ENCODE measurements around the gene MRC1. TPM values are rescaled to one million over a fixed set of nuclear protein-coding genes. Genes with fewer than 3 reads are reported as not detected.

Gene MRC1
- total and polyA plus RNA-seq, 2 experiments from 2014 or later = 0.03 to 0.22 TPM

GRCh38 chr10:17805330-17805729, 3.8 kb upstream of the MRC1 start:
- no peaks in the 10 kb centered on the region for H3K27me3 ChIP-seq
- no peak for TF ChIP-seq CTCF (IDR thresholded peaks at IDR 0.05; ENCODE audit: low read depth, low read length)
- no peaks in the 10 kb centered on the region for H3K4me1 ChIP-seq (ENCODE audit: low read depth)
- H3K9me3 ChIP-seq (ENCODE audit: low read depth) = no peaks in the 10 kb centered on the region
- DNase-seq (ENCODE audit: low read depth in 1 of 2, low spot score in 1 of 2) = no peak
- H3K4me3 ChIP-seq = no peak overlapping the region
- no peak overlapping the region for H3K27ac ChIP-seq
- no peaks in the 10 kb centered on the region for H3K36me3 ChIP-seq

- Histone ChIP-seq H3K4me1 (ENCODE audit: low read depth) (no peaks in the 10 kb centered on the region), H3K27ac (no peak overlapping the region), H3K27me3 (no peaks in the 10 kb centered on the region), H3K4me3 (no peak overlapping the region), H3K9me3 (ENCODE audit: low read depth) (no peaks in the 10 kb centered on the region), H3K36me3 (no peaks in the 10 kb centered on the region)
- no peak for TF ChIP-seq CTCF (IDR thresholded peaks at IDR 0.05; ENCODE audit: low read depth, low read length)
- DNase-seq (ENCODE audit: low read depth in 1 of 2, low spot score in 1 of 2) = peak in 1 of 2 donors; percentile 16
These were observed 3.1 kb upstream of the MRC1 start for GRCh38 chr10:17805921-17806577.

- no peaks in the 10 kb centered on the region for H3K4me1 ChIP-seq (ENCODE audit: low read depth)
- no peak overlapping the region for H3K4me3 ChIP-seq
- H3K27ac ChIP-seq = no peak overlapping the region
- H3K27me3 ChIP-seq = no peaks in the 10 kb centered on the region
- no peak for TF ChIP-seq CTCF (IDR thresholded peaks at IDR 0.05; ENCODE audit: low read depth, low read length)
- no peaks in the 10 kb centered on the region for H3K36me3 ChIP-seq
- DNase-seq (ENCODE audit: low read depth in 1 of 2, low spot score in 1 of 2) = peak in 1 of 2 donors; percentile 13
- H3K9me3 ChIP-seq (ENCODE audit: low read depth) = no peaks in the 10 kb centered on the region
These were observed 2.2 kb downstream of the MRC1 start for GRCh38 chr10:17811146-17811865.

- no peak overlapping the region for H3K27ac ChIP-seq
- H3K4me1 ChIP-seq (ENCODE audit: low read depth) = no peaks in the 10 kb centered on the region
- no peaks in the 10 kb centered on the region for H3K36me3 ChIP-seq
These were observed 5.8 kb downstream of the MRC1 start for GRCh38 chr10:17814973-17815372.

GRCh38 chr10:17816199-17816598, 7.1 kb downstream of the MRC1 start:
- H3K4me1 ChIP-seq (ENCODE audit: low read depth) = no peaks in the 10 kb centered on the region
- no peaks in the 10 kb centered on the region for H3K36me3 ChIP-seq
- H3K27me3 ChIP-seq = no peaks in the 10 kb centered on the region
- no peak overlapping the region for H3K4me3 ChIP-seq
- H3K9me3 ChIP-seq (ENCODE audit: low read depth) = no peaks in the 10 kb centered on the region
- no peak overlapping the region for H3K27ac ChIP-seq
- TF ChIP-seq CTCF (IDR thresholded peaks at IDR 0.05; ENCODE audit: low read depth, low read length) = no peak
- DNase-seq (ENCODE audit: low read depth in 1 of 2, low spot score in 1 of 2) = no peak

More at GRCh38 chr10:17814973-17815372, 5.8 kb downstream of the MRC1 start:
- Histone ChIP-seq H3K27me3 (no peaks in the 10 kb centered on the region), H3K9me3 (ENCODE audit: low read depth) (no peaks in the 10 kb centered on the region), H3K4me3 (no peak overlapping the region)
- DNase-seq (ENCODE audit: low read depth in 1 of 2, low spot score in 1 of 2) = no peak
- TF ChIP-seq CTCF (IDR thresholded peaks at IDR 0.05; ENCODE audit: low read depth, low read length) = no peak

Data from cardiac muscle cell (in vitro differentiated cells and primary cell).